Keratinocyte (primary cell): ENCODE measurements around the gene LPGAT1.

ENCODE experiments used
- CTCF ChIP-seq, 3 experiments: IDR thresholded peaks in 1 of 3; conservative IDR thresholded peaks in 1 of 3; optimal IDR thresholded peaks in 1 of 3; 2 replicates in 2 of 3; 3 replicates in 1 of 3; pipeline versions ENCODE3 to v1.5.1; 2011; ENCODE audit warnings: low read length in 3 of 3, mild to moderate bottlenecking in 3 of 3, moderate library complexity in 2 of 3, control low read depth in 1 of 3, inconsistent platforms in 1 of 3; ENCODE audit not compliant: insufficient read depth in 2 of 3; ENCODE audit errors: extremely low read depth in 1 of 3
- EZH2 ChIP-seq: IDR thresholded peaks from one replicate; pipeline ENCODE4 v1.6.1; 2012; ENCODE audit warnings: inconsistent platforms, mild to moderate bottlenecking, low read length, moderate library complexity

- TF ChIP-seq CTCF (optimal IDR thresholded peaks at IDR 0.05 in 1 of 3, IDR thresholded peaks at IDR 0.05 in 1 of 3, conservative IDR thresholded peaks at IDR 0.05 in 1 of 3; ENCODE audit: extremely low read depth in 1 of 3, insufficient read depth in 2 of 3, low read length in 3 of 3) (no peak), EZH2 (no peak)
These were observed 2.7 kb upstream of the LPGAT1 start for GRCh38 chr1:211833174-211833820.
